Smooth muscle cell (in vitro differentiated cells): ENCODE results near the gene PSMB7. TPM values are rescaled to one million over a fixed set of nuclear protein-coding genes. Genes with fewer than 3 reads are reported as not detected.

ENCODE experiments used
- DNase-seq: peaks from one replicate; lab custom pipeline; 2025; ENCODE audit not compliant: unreplicated experiment; lab: John Stamatoyannopoulos, UW
- H2AFZ ChIP-seq: fragments of 200-600 bp; sonication (generic); 2 replicates; pipeline ENCODE4 v1.6.0; 2016; ENCODE audit warnings: antibody characterized with exemption, low read depth, mild to moderate bottlenecking
- H3F3A ChIP-seq: fragments of 200-600 bp; sonication (generic); 2 replicates; pipeline ENCODE4 v1.6.0; 2017; ENCODE audit warnings: antibody characterized with exemption, low read depth
- H3K27ac ChIP-seq: fragments of 200-600 bp; sonication (generic); 2 replicates; pipeline ENCODE4 v1.5.1; 2016; ENCODE audit warnings: low read depth, mild to moderate bottlenecking
- H3K27me3 ChIP-seq: fragments of 200-600 bp; sonication (generic); 2 replicates; pipeline ENCODE4 v1.6.1; 2016; ENCODE audit warnings: low read depth, mild to moderate bottlenecking
- H3K36me3 ChIP-seq: fragments of 200-600 bp; sonication (generic); 2 replicates; pipeline ENCODE4 v1.5.1; 2016; ENCODE audit warnings: low read depth
- H3K4me1 ChIP-seq: fragments of 200-600 bp; sonication (generic); 2 replicates; pipeline ENCODE4 v1.5.1; 2016; ENCODE audit warnings: low read depth
- H3K4me2 ChIP-seq: fragments of 200-600 bp; sonication (generic); 2 replicates; pipeline ENCODE4 v1.6.0; 2016; ENCODE audit warnings: mild to moderate bottlenecking
- H3K4me3 ChIP-seq: fragments of 200-600 bp; sonication (generic); 2 replicates; pipeline ENCODE4 v1.5.1; 2016; ENCODE audit warnings: mild to moderate bottlenecking
- H3K79me2 ChIP-seq: fragments of 200-600 bp; sonication (generic); 2 replicates; pipeline ENCODE4 v1.6.0; 2016; ENCODE audit warnings: low read depth, mild to moderate bottlenecking
- H3K9ac ChIP-seq: fragments of 200-600 bp; sonication (generic); 2 replicates; pipeline ENCODE4 v1.6.0; 2016; ENCODE audit warnings: low read depth
- H3K9me3 ChIP-seq: fragments of 200-600 bp; sonication (generic); replicated peaks from 2 replicates; pipeline ENCODE4 v1.5.1; 2016; ENCODE audit warnings: low read depth
- H4K20me1 ChIP-seq: fragments of 200-600 bp; sonication (generic); 2 replicates; pipeline ENCODE4 v1.6.0; 2016; ENCODE audit warnings: low read depth
- WGBS: methylation state at CpG from one replicate; pipeline ENCODE4 v1.1.7; 2016; ENCODE audit warnings: low lambda C conversion rate; 5-methylcytosine and 5-hydroxymethylcytosine counted together
- polyA plus RNA-seq: library from polyadenylated mRNA; unstranded; fragments of >200 nt; fragmentation: Nextera tagmentation; extraction: Ambion mirVana; gene quantifications from 2 replicates; pipeline ENCODE4 v1.2.1, GENCODE V29; 2016
- total RNA-seq: library from RNA; depleted of rRNA; stranded (reverse); fragments of >200 nt; gene quantifications from 2 replicates; pipeline ENCODE4 v1.2.3, GENCODE V29; 2014
- TF ChIP-seq, protein P1 (sequence below): fragments of 200-600 bp; sonication (generic); IDR thresholded peaks from 2 replicates; pipeline ENCODE4 v1.5.1; 2017; ENCODE audit warnings: borderline replicate concordance, mild to moderate bottlenecking, antibody characterized with exemption; ENCODE audit not compliant: insufficient read depth, poor library complexity, severe bottlenecking

PSMB7 gene
- total and polyA plus RNA-seq, 2 experiments from 2014 or later, result 246 to 302 TPM

DNA sequence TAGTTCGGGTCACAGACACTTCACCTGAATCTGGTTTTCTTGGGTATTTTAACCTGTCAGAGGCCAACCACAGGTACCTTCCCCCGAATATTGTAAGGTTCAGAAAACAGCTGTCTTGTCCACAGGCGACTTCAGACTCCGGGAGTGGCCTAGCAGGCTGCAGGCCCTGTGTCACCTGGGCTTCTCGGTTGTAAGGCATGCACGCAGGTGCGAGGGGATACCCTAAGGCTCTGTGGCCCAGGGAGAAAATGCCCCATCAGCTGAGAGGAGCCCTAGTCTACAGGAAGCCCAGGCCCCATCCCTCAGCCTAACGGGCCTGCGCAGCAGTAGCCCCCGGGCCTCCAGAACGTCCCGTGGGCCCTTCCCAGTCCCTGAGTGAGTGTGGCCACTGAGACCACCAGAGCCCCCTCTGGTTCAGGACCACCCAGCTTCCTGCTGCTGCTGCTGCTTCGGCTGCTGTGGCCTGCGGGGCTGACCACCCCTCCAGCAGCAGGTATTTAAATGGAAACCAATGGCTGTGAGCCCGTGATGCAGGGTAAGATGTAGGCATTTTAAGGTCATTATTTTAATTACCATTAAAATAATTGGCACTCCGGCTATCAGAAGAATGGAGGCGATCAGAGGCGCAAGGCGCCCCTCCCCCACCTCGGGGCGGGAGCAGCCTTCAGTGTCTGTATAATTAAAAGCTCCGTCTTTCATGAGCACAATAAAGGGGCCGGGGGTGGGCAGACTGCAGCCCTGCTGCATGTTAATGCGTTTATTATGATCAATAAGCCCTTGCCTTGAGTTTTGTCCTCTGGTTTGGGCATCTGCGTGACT lies 65.4 kb downstream of the PSMB7 start:
- no peak overlapping the region for H3K4me3 ChIP-seq
- no peaks in the 10 kb centered on the region for H3K27me3 ChIP-seq
- peaks cover 81% of the 10 kb centered on the region for H4K20me1 ChIP-seq
- DNase-seq, result no peak
- no peaks in the 10 kb centered on the region for H3K9me3 ChIP-seq
- H2AFZ ChIP-seq, result no peak overlapping the region
- TF ChIP-seq, protein P1, sequence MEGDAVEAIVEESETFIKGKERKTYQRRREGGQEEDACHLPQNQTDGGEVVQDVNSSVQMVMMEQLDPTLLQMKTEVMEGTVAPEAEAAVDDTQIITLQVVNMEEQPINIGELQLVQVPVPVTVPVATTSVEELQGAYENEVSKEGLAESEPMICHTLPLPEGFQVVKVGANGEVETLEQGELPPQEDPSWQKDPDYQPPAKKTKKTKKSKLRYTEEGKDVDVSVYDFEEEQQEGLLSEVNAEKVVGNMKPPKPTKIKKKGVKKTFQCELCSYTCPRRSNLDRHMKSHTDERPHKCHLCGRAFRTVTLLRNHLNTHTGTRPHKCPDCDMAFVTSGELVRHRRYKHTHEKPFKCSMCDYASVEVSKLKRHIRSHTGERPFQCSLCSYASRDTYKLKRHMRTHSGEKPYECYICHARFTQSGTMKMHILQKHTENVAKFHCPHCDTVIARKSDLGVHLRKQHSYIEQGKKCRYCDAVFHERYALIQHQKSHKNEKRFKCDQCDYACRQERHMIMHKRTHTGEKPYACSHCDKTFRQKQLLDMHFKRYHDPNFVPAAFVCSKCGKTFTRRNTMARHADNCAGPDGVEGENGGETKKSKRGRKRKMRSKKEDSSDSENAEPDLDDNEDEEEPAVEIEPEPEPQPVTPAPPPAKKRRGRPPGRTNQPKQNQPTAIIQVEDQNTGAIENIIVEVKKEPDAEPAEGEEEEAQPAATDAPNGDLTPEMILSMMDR, result no peak
- H3K9ac ChIP-seq, result no peak overlapping the region
- H3K4me2 ChIP-seq, result no peak overlapping the region
- peaks cover 6% of the 10 kb centered on the region for H3K36me3 ChIP-seq
- no peaks in the 10 kb centered on the region for H3K79me2 ChIP-seq
- no peak overlapping the region for H3K27ac ChIP-seq
- peaks cover 5% of the 10 kb centered on the region for H3F3A ChIP-seq
- no peaks in the 10 kb centered on the region for H3K4me1 ChIP-seq
- 95% methylated on average over 25 of the region's 25 CpGs for WGBS

DNA sequence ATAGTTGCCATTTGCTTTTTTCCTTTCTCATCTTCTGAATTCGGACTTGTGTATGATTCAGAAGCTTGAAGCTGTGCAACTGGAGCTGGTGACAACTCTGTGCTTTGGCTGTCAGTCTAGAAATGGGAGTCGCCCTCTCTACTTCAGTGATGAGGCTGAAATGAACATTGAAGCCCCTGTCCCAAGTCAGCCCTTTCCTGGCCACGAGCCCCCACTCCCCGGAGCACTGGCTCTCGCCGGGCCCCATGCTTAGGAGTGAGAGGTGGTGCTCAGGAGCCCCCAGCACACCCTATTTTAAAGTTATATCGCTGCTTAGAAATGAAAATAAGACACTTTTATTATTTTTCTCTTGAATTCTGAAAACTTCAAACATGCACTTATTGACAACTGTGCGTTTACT lies 66.0 kb downstream of the PSMB7 start:
- no peaks in the 10 kb centered on the region for H3K4me1 ChIP-seq
- no peaks in the 10 kb centered on the region for H3K9me3 ChIP-seq
- H3K4me3 ChIP-seq, result no peak overlapping the region
- no peak overlapping the region for H3K27ac ChIP-seq
- peaks cover 5% of the 10 kb centered on the region for H3F3A ChIP-seq
- WGBS, result 99% methylated on average over 8 of the region's 8 CpGs
- H3K4me2 ChIP-seq, result no peak overlapping the region
- no peak overlapping the region for H3K9ac ChIP-seq
- H3K27me3 ChIP-seq, result no peaks in the 10 kb centered on the region
- no peak overlapping the region for H2AFZ ChIP-seq
- peaks cover 6% of the 10 kb centered on the region for H3K36me3 ChIP-seq
- TF ChIP-seq, protein P1, result no peak
- no peaks in the 10 kb centered on the region for H3K79me2 ChIP-seq
- no peak for DNase-seq
- peaks cover 79% of the 10 kb centered on the region for H4K20me1 ChIP-seq

DNA sequence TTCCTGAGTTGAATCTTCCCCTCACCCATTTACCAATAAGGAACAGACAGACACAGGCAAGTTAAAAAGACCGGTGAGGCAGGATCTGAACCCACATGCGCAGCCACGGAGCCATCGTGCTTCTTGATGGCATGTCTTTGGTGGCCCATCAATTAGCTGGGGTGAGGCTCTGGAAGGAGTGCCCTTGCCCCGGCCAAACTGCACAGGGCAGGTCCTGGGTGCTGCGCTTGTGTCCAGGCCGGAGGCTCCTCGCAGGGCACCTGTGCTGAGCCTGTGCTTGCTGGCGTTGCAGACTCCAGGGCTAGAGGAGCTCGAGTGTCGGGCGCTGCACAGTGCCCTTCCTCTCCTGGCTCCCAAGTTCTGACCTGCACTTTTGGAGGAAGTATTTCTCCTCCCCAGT lies 66.4 kb downstream of the PSMB7 start:
- Histone ChIP-seq H3K4me2 (no peak overlapping the region), H3K9ac (no peak overlapping the region), H3F3A (peaks cover 5% of the 10 kb centered on the region), H3K79me2 (no peaks in the 10 kb centered on the region), H4K20me1 (peaks cover 79% of the 10 kb centered on the region), H3K36me3 (peaks cover 6% of the 10 kb centered on the region), H2AFZ (no peak overlapping the region), H3K27ac (no peak overlapping the region), H3K9me3 (no peaks in the 10 kb centered on the region), H3K27me3 (no peaks in the 10 kb centered on the region), H3K4me3 (no peak overlapping the region), H3K4me1 (peaks cover under 1% of the 10 kb centered on the region)
- TF ChIP-seq, protein P1, result no peak
- 97% methylated on average over 12 of the region's 12 CpGs for WGBS
- no peak for DNase-seq

DNA sequence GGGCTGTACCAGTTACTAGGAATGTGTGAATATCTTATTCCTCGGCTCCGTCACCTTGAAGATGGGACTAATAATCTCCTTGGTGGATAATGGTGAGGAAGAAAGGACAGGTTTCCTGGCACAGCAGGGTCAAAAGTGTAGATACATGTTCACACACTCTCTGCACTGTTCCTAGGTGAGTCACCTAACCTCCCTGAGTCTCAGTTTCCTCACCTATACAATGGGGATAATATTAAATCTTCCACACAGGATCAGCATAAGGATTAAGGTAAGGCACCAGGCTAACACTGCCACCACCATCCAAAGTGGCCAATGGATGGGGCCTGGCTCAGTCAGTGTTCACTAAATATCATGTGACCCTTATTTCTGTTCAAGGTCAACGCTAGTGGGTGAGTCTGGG lies 66.9 kb downstream of the PSMB7 start:
- no peak overlapping the region for H3K9ac ChIP-seq
- H3K4me3 ChIP-seq, result no peak overlapping the region
- H4K20me1 ChIP-seq, result peaks cover 79% of the 10 kb centered on the region
- no peaks in the 10 kb centered on the region for H3K9me3 ChIP-seq
- peaks cover 5% of the 10 kb centered on the region for H3K4me1 ChIP-seq
- TF ChIP-seq, protein P1, result no peak
- no peak overlapping the region for H3K27ac ChIP-seq
- peaks cover 5% of the 10 kb centered on the region for H3F3A ChIP-seq
- 89% methylated on average over 3 of the region's 3 CpGs for WGBS
- DNase-seq, result no peak
- H2AFZ ChIP-seq, result no peak overlapping the region
- H3K36me3 ChIP-seq, result peaks cover 6% of the 10 kb centered on the region
- no peak overlapping the region for H3K4me2 ChIP-seq
- H3K79me2 ChIP-seq, result no peaks in the 10 kb centered on the region
- no peaks in the 10 kb centered on the region for H3K27me3 ChIP-seq
